ENCODE data around the gene LTV1. TPM values are rescaled to one million over a fixed set of nuclear protein-coding genes. Genes with fewer than 3 reads are reported as not detected.
"Not testable (repeated sequence)": the region's sequence is repeated elsewhere in the genome, so short reads cannot be mapped to it uniquely, and the experiment has no call there.

The LTV1 gene
- total RNA-seq, 1 donor from 2014 or later: 15.8 TPM

DNA sequence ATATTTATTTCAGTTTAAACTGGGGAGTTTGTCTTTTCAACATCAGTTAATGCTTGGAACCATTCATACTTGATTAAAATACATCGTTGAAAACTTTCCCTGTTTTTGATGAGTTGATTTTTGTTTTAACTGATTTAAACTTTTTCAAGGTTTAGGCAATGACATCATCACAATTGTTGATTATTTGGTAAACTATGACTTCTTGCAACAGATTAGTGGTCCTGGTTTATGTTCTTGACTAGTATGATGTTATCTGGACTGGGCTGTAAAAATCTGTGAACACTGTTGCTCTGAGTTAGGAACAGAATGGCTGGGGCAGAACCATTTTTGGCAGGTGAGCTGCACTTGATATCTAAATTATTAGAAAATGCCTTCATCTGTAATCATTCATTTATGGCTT lies 21.1 kb downstream of the LTV1 start, which contains the start of gene ZC2HC1B:
Gene ZC2HC1B, plus strand, starts transcription at position 241 of the 400 bp plus-strand sequence. Its CDS starts 66 bp downstream, at position 307.
- TF ChIP-seq, protein P1, sequence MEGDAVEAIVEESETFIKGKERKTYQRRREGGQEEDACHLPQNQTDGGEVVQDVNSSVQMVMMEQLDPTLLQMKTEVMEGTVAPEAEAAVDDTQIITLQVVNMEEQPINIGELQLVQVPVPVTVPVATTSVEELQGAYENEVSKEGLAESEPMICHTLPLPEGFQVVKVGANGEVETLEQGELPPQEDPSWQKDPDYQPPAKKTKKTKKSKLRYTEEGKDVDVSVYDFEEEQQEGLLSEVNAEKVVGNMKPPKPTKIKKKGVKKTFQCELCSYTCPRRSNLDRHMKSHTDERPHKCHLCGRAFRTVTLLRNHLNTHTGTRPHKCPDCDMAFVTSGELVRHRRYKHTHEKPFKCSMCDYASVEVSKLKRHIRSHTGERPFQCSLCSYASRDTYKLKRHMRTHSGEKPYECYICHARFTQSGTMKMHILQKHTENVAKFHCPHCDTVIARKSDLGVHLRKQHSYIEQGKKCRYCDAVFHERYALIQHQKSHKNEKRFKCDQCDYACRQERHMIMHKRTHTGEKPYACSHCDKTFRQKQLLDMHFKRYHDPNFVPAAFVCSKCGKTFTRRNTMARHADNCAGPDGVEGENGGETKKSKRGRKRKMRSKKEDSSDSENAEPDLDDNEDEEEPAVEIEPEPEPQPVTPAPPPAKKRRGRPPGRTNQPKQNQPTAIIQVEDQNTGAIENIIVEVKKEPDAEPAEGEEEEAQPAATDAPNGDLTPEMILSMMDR (IDR thresholded peaks at IDR 0.05; ENCODE audit: insufficient read depth, low read length, severe bottlenecking): no peak
- H3K27me3 ChIP-seq (ENCODE audit: control insufficient read depth, insufficient read depth, low read length): no peaks in the 10 kb centered on the region
- FAIRE-seq (no peak), DNase-seq (ENCODE audit: low read depth) (no peak)
- peaks cover 4% of the 10 kb centered on the region for H3K36me3 ChIP-seq (ENCODE audit: control insufficient read depth, insufficient read depth, low read length)
- H3K4me3 ChIP-seq (ENCODE audit: low read depth, low read length): no peak within 1 kb of the TSS

- DNase-seq (ENCODE audit: low read depth): no peak
- no peaks in the 10 kb centered on the region for H3K36me3 ChIP-seq (ENCODE audit: control insufficient read depth, insufficient read depth, low read length)
- FAIRE-seq: no peak
- no peaks in the 10 kb centered on the region for H3K27me3 ChIP-seq (ENCODE audit: control insufficient read depth, insufficient read depth, low read length)
- H3K4me3 ChIP-seq (ENCODE audit: low read depth, low read length): no peak overlapping the region
- TF ChIP-seq, protein P1 (IDR thresholded peaks at IDR 0.05; ENCODE audit: insufficient read depth, low read length, severe bottlenecking): no peak
Observed at GRCh38 chr6:143867236-143867635, 24.1 kb downstream of the LTV1 start.

- FAIRE-seq; H3K27me3 ChIP-seq (ENCODE audit: control insufficient read depth, insufficient read depth, low read length): not testable (repeated sequence)
Observed at GRCh38 chr6:143868808-143869207, 25.7 kb downstream of the LTV1 start.

GRCh38 chr6:143871202-143871730 lies 28.1 kb downstream of the LTV1 start:
- not testable (repeated sequence) for H3K4me3 ChIP-seq (ENCODE audit: low read depth, low read length); FAIRE-seq; DNase-seq (ENCODE audit: low read depth); H3K27me3 ChIP-seq (ENCODE audit: control insufficient read depth, insufficient read depth, low read length); H3K36me3 ChIP-seq (ENCODE audit: control insufficient read depth, insufficient read depth, low read length)

More at GRCh38 chr6:143868808-143869207, 25.7 kb downstream of the LTV1 start:
- DNase-seq (ENCODE audit: low read depth): peak; percentile 15
- H3K4me3 ChIP-seq (ENCODE audit: low read depth, low read length); H3K36me3 ChIP-seq (ENCODE audit: control insufficient read depth, insufficient read depth, low read length): not testable (repeated sequence)

DNA sequence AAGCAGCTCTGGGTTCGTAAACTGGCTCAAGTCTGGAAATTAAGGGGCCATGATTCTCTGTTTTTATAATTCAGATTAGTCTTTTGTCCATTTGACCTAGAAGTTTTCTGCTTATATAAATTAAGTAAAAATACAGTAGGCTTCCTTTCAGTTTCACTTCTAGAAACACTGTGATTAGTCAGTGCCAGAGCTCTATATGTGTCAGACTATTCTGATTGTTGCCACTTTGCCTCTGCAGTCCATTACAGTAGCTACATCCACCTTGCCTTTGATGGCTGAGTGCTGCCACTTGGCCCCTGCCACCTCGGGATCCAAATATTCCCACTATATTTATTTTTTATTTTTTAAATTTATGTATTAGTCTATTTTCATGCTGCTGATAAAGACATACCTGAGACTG lies 29.1 kb downstream of the LTV1 start:
- TF ChIP-seq, protein P1 (IDR thresholded peaks at IDR 0.05; ENCODE audit: insufficient read depth, low read length, severe bottlenecking): no peak
- Histone ChIP-seq H3K27me3 (ENCODE audit: control insufficient read depth, insufficient read depth, low read length) (no peaks in the 10 kb centered on the region), H3K4me3 (ENCODE audit: low read depth, low read length) (no peak overlapping the region), H3K36me3 (ENCODE audit: control insufficient read depth, insufficient read depth, low read length) (no peaks in the 10 kb centered on the region)
- FAIRE-seq (no peak), DNase-seq (ENCODE audit: low read depth) (no peak)

DNA sequence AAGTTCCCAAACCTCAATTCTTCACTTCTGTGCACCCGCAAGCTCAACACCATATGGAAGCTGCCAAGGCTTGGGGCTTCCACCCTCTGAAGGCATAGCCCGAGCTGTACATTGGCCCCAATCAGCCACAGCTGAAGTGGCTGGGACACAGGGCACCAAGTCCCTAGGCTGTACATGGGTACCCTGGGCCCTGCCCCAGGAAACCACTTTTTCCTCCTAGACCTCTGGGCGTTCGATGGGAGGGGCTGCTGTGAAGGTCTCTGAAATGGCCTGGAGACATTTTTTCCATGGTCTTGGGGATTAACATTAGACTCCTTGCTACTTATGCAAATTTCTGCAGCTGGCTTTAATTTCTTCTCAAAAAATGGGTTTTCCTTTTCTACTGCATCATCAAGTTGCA lies 30.5 kb downstream of the LTV1 start:
- DNase-seq (ENCODE audit: low read depth); H3K4me3 ChIP-seq (ENCODE audit: low read depth, low read length); FAIRE-seq: not testable (repeated sequence)

DNA sequence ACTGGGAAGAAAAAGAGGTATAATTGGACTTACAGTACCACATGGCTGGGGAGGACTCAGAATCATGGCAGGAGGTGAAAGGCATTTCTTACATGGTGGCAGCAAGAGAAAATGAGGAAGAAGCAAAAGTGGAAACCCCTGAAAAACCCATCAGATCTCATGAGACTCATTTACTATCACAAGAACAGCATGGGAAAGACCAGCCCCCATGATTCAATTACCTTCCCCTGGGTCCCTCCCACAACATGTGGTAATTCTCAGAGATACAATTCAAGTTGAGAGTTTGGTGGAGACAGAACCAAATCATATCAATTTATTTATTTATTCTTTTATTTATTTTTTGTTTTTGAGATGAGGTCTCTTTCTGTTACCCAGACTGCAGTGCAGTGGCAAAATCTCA lies 31.4 kb downstream of the LTV1 start:
- not testable (repeated sequence) for H3K27me3 ChIP-seq (ENCODE audit: control insufficient read depth, insufficient read depth, low read length); FAIRE-seq; DNase-seq (ENCODE audit: low read depth); H3K36me3 ChIP-seq (ENCODE audit: control insufficient read depth, insufficient read depth, low read length); H3K4me3 ChIP-seq (ENCODE audit: low read depth, low read length)

More for the DNA sequence above, 30.5 kb downstream of the LTV1 start:
- not testable (repeated sequence) for H3K27me3 ChIP-seq (ENCODE audit: control insufficient read depth, insufficient read depth, low read length); H3K36me3 ChIP-seq (ENCODE audit: control insufficient read depth, insufficient read depth, low read length)

GRCh38 chr6:143877584-143878271 lies 34.6 kb downstream of the LTV1 start:
- Histone ChIP-seq H3K27me3 (ENCODE audit: control insufficient read depth, insufficient read depth, low read length) (no peaks in the 10 kb centered on the region), H3K4me3 (ENCODE audit: low read depth, low read length) (no peak overlapping the region), H3K36me3 (ENCODE audit: control insufficient read depth, insufficient read depth, low read length) (no peaks in the 10 kb centered on the region)
- DNase-seq (ENCODE audit: low read depth) (peak; percentile 18), FAIRE-seq (peak; percentile 13)
- TF ChIP-seq, protein P1 (IDR thresholded peaks at IDR 0.05; ENCODE audit: insufficient read depth, low read length, severe bottlenecking): no peak

Measured in bronchial epithelial cell (primary cell).